ENCODE data around the gene PTPRG. TPM values are rescaled to one million over a fixed set of nuclear protein-coding genes. Genes with fewer than 3 reads are reported as not detected.

Gene PTPRG
- total RNA-seq, 4 donors from 2014 or later: 21.1 to 54.2 (median 30.6) TPM

- Histone ChIP-seq H3K36me3 (no peaks in the 10 kb centered on the region), H3K4me1 (peaks cover 18 to 23% of the 10 kb centered on the region in 2 donors), H3K9me3 (no peaks in the 10 kb centered on the region), H3K4me3 (no peak overlapping the region), H3K27ac (no peak overlapping the region), H3K27me3 (no peaks in the 10 kb centered on the region)
- ATAC-seq: no peak
- in situ Hi-C loops (cut with MboI; ENCODE audit: low sequenced_read_pairs in 4 of 4) (no loop called here), intact Hi-C loops (cut with DNase I; ENCODE audit: low total_unique reads) (no loop called here)
- DNase-seq: no peak
- no peak for TF ChIP-seq POLR2A (IDR thresholded peaks at IDR 0.05)
- TF ChIP-seq CTCF (IDR thresholded peaks at IDR 0.05 in 4 of 5, conservative IDR thresholded peaks at IDR 0.05 in 1 of 5): no peak
These were observed 101.5 kb downstream of the PTPRG start for GRCh38 chr3:61662861-61663260.

GRCh38 chr3:61663356-61664104 is 102.2 kb downstream of the PTPRG start:
- TF ChIP-seq CTCF (IDR thresholded peaks at IDR 0.05 in 4 of 5, conservative IDR thresholded peaks at IDR 0.05 in 1 of 5): no peak
- no peak for TF ChIP-seq POLR2A (IDR thresholded peaks at IDR 0.05)
- no peak overlapping the region for H3K4me3 ChIP-seq
- DNase-seq (no peak), ATAC-seq (no peak)
- peaks cover 18 to 27% of the 10 kb centered on the region in 2 donors for H3K4me1 ChIP-seq
- no peaks in the 10 kb centered on the region for H3K36me3 ChIP-seq
- in situ Hi-C loops (cut with MboI; ENCODE audit: low sequenced_read_pairs in 4 of 4): no loop called here
- H3K27me3 ChIP-seq: no peaks in the 10 kb centered on the region
- no peaks in the 10 kb centered on the region for H3K9me3 ChIP-seq
- H3K27ac ChIP-seq: no peak overlapping the region
- intact Hi-C loops (cut with DNase I; ENCODE audit: low total_unique reads): no loop called here

- intact Hi-C loops (cut with DNase I; ENCODE audit: low total_unique reads) (no loop called here), in situ Hi-C loops (cut with MboI; ENCODE audit: low sequenced_read_pairs in 4 of 4) (no loop called here)
- H3K4me3 ChIP-seq: no peak overlapping the region
- no peak for DNase-seq
- no peak for ATAC-seq
- no peak overlapping the region for H3K27ac ChIP-seq
- H3K9me3 ChIP-seq: no peaks in the 10 kb centered on the region
- peaks cover 23 to 32% of the 10 kb centered on the region in 2 donors for H3K4me1 ChIP-seq
- no peaks in the 10 kb centered on the region for H3K27me3 ChIP-seq
- no peaks in the 10 kb centered on the region for H3K36me3 ChIP-seq
- TF ChIP-seq POLR2A (IDR thresholded peaks at IDR 0.05) (no peak), CTCF (IDR thresholded peaks at IDR 0.05 in 4 of 5, conservative IDR thresholded peaks at IDR 0.05 in 1 of 5) (no peak)
These were observed 102.7 kb downstream of the PTPRG start for GRCh38 chr3:61664105-61664482.

- Histone ChIP-seq H3K36me3 (no peaks in the 10 kb centered on the region), H3K27ac (no peak overlapping the region), H3K27me3 (no peaks in the 10 kb centered on the region), H3K9me3 (no peaks in the 10 kb centered on the region), H3K4me3 (no peak overlapping the region), H3K4me1 (peaks cover 33 to 42% of the 10 kb centered on the region in 2 donors)
- in situ Hi-C loops (cut with MboI; ENCODE audit: low sequenced_read_pairs in 4 of 4): no loop called here
- intact Hi-C loops (cut with DNase I; ENCODE audit: low total_unique reads): no loop called here
- ATAC-seq: no peak
- no peak for DNase-seq
- no peak for TF ChIP-seq POLR2A (IDR thresholded peaks at IDR 0.05)
- TF ChIP-seq CTCF (IDR thresholded peaks at IDR 0.05 in 4 of 5, conservative IDR thresholded peaks at IDR 0.05 in 1 of 5): no peak
These were observed 103.8 kb downstream of the PTPRG start for GRCh38 chr3:61665121-61665520.

- ATAC-seq: no peak
- no peaks in the 10 kb centered on the region for H3K9me3 ChIP-seq
- peaks cover 33 to 43% of the 10 kb centered on the region in 2 donors for H3K4me1 ChIP-seq
- H3K4me3 ChIP-seq: no peak overlapping the region
- H3K27me3 ChIP-seq: no peaks in the 10 kb centered on the region
- no peak for DNase-seq
- no peaks in the 10 kb centered on the region for H3K36me3 ChIP-seq
- no peak for TF ChIP-seq POLR2A (IDR thresholded peaks at IDR 0.05)
- TF ChIP-seq CTCF (IDR thresholded peaks at IDR 0.05 in 4 of 5, conservative IDR thresholded peaks at IDR 0.05 in 1 of 5): no peak
- H3K27ac ChIP-seq: no peak overlapping the region
- in situ Hi-C loops (cut with MboI; ENCODE audit: low sequenced_read_pairs in 4 of 4): no loop called here
- intact Hi-C loops (cut with DNase I; ENCODE audit: low total_unique reads): no loop called here
These were observed 104.6 kb downstream of the PTPRG start for GRCh38 chr3:61665987-61666386.
